Endometrial microvascular endothelial cells (primary cell): Measurements from ENCODE around the gene ROS1. TPM values are rescaled to one million over a fixed set of nuclear protein-coding genes. Genes with fewer than 3 reads are reported as not detected.
"Not testable (repeated sequence)": the region's sequence is repeated elsewhere in the genome, so short reads cannot be mapped to it uniquely, and the experiment has no call there.

Experiments used
- in situ Hi-C: cut with HindIII; loops from 2 replicates; pipeline ENCODE4 v1.10.0; 2017; ENCODE audit warnings: low sequenced_read_pairs, low pct_unique_long_range_greater_than_20kb; ENCODE audit errors: inconsistent ontology term
- total RNA-seq: library from RNA; depleted of rRNA; stranded (reverse); fragments of >200 nt; gene quantifications from one replicate; pipeline ENCODE4 v1.2.3, GENCODE V29; 2015; ENCODE audit errors: inconsistent ontology term

Gene ROS1
- total RNA-seq, 1 donor from 2014 or later = not detected

DNA sequence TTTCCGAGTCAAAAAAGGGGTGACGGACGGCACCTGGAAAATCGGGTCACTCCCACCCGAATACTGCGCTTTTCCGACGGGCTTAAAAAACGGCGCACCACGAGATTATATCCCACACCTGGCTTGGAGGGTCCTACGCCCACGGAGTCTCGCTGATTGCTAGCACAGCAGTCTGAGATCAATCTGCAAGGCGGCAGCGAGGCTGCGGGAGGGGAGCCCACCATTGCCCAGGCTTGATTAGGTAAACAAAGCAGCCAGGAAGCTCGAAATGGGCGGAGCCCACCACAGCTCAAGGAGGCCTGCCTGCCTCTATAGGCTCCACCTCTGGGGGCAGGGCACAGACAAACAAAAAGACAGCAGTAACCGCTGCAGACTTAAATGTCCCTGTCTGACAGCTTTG is 180.8 kb downstream of the ROS1 start:
- in situ Hi-C loops = not testable (repeated sequence)

DNA sequence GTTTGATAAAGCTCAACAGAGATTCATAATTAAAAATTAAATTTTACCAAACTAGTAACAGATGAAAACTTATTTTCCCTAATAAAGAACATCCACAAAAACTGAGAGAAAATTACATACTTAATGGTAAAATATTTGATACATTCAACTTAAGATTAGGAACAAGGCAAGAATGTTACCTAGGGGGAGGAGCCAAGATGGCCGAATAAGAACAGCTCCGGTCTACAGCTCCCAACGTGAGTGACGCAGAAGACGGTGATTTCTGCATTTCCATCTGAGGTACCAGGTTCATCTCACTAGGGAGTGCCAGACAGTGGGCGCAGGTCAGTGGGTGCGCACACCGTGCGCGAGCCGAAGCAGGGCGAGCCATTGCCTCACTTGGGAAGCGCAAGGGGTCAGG is 181.2 kb downstream of the ROS1 start:
- in situ Hi-C loops = not testable (repeated sequence)

Other genes with a start within 250 kb of the ROS1 start
- gene VGLL2, start 160.4 kb downstream of the ROS1 start, total RNA-seq = not detected
- gene DCBLD1, start 56.7 kb upstream of the ROS1 start, total RNA-seq = 20.8 TPM
- gene GOPC, start 176.6 kb upstream of the ROS1 start, total RNA-seq = 22.5 TPM
- 23.7 TPM for gene NUS1, start 249.5 kb upstream of the ROS1 start, total RNA-seq